ENCODE results near the gene CCBE1.
"Not testable (repeated sequence)": the region's sequence is repeated elsewhere in the genome, so short reads cannot be mapped to it uniquely, and the experiment has no call there.

Gene CCBE1

DNA sequence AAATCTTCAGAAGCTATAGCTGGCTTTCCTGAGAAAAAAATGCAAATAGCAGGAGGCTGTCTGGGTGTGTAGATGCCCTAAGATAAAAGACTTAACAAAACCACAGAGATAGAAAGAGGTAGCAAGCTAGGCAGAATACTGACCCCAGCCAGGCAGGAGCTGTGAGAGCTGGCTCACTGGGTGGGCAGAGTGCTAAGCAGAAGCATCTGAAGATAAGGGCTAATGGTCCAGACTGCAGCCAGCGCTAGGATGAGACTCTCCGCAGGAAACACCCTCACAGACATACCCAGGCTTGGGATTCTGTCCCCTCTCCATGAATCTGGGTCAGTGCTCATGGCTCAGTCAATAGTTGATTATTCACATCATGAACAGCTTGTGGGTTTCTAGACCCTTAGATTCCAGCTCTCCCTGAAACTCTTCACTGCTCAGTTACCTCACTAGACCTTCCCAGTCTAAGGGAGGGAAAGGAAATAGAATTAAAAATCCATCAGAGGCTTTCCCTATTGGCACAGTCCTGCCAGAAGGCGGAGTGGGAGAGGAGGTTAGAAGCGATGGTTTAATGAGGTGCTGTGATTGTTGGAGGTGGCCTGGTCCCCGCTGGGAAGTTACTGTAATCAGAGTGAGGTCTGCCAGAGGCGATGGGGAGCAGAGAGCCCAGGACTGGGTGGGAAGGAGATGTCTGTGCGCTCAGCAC lies 21.4 kb upstream of the CCBE1 start:
- peak; percentile 77 for DNase-seq
- in situ Hi-C loops (cut with HindIII; ENCODE audit: low pct_ligation_motif_present, low pct_unique_long_range_greater_than_20kb, low sequenced_read_pairs), result no loop called here

- DNase-seq, result peak; percentile 93
- in situ Hi-C loops (cut with HindIII; ENCODE audit: low pct_ligation_motif_present, low pct_unique_long_range_greater_than_20kb, low sequenced_read_pairs), result no loop called here
Measured at GRCh38 chr18:59718108-59718463, 20.9 kb upstream of the CCBE1 start.

DNA sequence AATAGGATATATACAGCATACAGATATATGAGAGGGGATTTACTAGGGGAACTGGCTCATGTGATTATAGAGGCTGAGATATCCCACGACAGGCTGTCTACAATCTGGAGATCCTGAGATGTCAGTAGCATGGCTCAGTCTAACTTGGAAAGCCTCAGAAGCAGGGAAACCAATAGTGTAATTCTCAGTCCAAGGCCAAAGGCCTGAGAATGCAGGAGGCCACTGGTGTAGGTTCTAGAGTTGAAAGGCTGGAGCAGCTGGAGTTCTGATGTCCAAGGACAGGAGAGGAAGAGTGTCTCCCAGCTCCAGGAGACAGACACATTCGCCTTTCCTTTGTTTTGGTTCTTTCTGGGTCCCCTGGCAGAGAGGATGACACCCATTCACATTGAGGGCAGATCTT lies 20.1 kb upstream of the CCBE1 start:
- DNase-seq, result no peak
- in situ Hi-C loops (cut with HindIII; ENCODE audit: low pct_ligation_motif_present, low pct_unique_long_range_greater_than_20kb, low sequenced_read_pairs), result no loop called here

DNA sequence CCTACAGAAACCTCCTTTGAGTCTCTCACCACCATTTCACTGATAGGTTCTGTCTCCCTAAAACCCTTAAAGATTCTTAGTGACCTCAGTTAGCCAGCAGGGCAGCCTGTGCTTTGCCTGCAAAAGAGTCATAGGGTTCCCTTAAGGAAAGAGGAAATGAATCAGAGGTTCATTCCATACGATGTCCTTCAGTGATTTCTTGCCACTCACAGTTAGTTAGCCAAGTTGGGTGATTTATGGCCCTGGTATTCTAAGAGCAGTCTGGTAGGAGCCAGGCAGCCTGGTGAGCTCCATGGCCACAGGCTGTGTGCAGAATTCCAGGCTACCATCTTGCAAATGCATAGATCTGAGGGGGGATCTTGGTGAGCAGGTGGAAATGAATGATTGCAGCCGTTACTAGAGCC lies 18.7 kb upstream of the CCBE1 start:
- in situ Hi-C loops (cut with HindIII; ENCODE audit: low pct_ligation_motif_present, low pct_unique_long_range_greater_than_20kb, low sequenced_read_pairs), result no loop called here

DNA sequence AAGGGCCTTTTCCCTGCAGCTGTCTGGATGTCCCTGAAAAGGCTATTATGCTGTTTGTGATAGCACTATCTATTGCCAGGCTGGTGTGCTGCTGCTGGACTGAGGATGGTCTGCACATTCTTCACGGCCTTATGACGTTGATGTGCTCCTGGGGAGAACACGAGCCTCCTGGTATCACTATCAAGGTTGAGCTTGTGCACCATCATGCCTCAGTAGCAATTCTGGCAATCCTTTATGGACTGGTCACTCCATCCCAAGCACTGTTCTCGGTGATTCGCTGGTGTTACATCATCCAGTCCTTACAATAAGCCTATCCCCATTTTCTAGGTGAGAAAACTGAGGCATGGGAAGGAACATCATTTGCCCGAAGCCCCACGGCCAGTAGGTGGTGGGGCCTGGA lies 18.2 kb upstream of the CCBE1 start:
- in situ Hi-C loops (cut with HindIII; ENCODE audit: low pct_ligation_motif_present, low pct_unique_long_range_greater_than_20kb, low sequenced_read_pairs), result no loop called here
- no peak for DNase-seq

More for the DNA sequence above, 18.7 kb upstream of the CCBE1 start:
- peak; percentile 96 for DNase-seq

- in situ Hi-C loops (cut with HindIII; ENCODE audit: low pct_ligation_motif_present, low pct_unique_long_range_greater_than_20kb, low sequenced_read_pairs), result not testable (repeated sequence)
Measured at GRCh38 chr18:59714096-59714495, 16.9 kb upstream of the CCBE1 start.

GRCh38 chr18:59712311-59712710 lies 15.1 kb upstream of the CCBE1 start:
- in situ Hi-C loops (cut with HindIII; ENCODE audit: low pct_ligation_motif_present, low pct_unique_long_range_greater_than_20kb, low sequenced_read_pairs), result no loop called here
- no peak for DNase-seq

More at GRCh38 chr18:59714096-59714495, 16.9 kb upstream of the CCBE1 start:
- not testable (repeated sequence) for DNase-seq

GRCh38 chr18:59708988-59709387 lies 11.8 kb upstream of the CCBE1 start:
- in situ Hi-C loops (cut with HindIII; ENCODE audit: low pct_ligation_motif_present, low pct_unique_long_range_greater_than_20kb, low sequenced_read_pairs), result no loop called here
- DNase-seq, result no peak

DNA sequence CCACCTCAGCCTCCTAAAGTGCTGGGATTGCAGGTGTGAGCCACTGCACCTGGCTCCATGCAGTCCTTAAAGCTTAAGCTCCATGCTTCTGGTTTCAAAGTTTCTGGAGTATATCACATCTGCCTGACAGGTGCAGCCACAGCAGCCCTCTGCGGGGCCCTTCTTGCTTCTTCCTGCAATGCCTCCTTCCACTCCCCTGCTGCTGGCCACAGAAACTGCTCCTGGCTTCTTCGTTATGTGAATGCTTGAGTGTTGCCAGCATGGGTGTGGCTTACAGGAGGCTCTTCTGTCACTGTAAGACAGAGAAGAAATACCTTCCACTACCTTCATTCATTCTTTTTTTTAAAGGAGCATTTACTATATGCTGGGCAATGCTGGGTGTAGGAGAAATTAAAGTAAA lies 10.1 kb upstream of the CCBE1 start:
- in situ Hi-C loops (cut with HindIII; ENCODE audit: low pct_ligation_motif_present, low pct_unique_long_range_greater_than_20kb, low sequenced_read_pairs), result no loop called here
- DNase-seq, result no peak

DNA sequence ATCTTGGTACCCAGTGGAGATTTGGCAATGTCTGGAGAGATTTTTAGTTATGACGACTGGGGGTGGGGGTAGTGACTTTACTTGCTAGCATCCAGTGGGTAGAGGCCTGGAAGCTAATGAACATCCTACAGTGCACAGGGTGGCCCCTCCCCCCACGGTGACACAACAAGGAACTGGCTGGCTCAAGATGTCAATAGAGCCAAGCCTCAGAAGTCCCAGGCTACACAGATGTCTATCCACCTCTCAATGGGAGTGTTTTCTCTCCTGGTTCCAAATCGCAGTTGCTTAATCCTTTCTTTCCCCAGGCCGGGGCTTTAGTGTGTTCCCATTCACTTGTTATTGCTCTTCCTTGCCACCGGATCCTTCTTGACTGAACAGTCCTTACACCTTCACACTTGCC lies 9.3 kb upstream of the CCBE1 start:
- in situ Hi-C loops (cut with HindIII; ENCODE audit: low pct_ligation_motif_present, low pct_unique_long_range_greater_than_20kb, low sequenced_read_pairs), result no loop called here
- no peak for DNase-seq

- in situ Hi-C loops (cut with HindIII; ENCODE audit: low pct_ligation_motif_present, low pct_unique_long_range_greater_than_20kb, low sequenced_read_pairs), result no loop called here
- no peak for DNase-seq
Measured at GRCh38 chr18:59705145-59705544, 7.9 kb upstream of the CCBE1 start.

DNA sequence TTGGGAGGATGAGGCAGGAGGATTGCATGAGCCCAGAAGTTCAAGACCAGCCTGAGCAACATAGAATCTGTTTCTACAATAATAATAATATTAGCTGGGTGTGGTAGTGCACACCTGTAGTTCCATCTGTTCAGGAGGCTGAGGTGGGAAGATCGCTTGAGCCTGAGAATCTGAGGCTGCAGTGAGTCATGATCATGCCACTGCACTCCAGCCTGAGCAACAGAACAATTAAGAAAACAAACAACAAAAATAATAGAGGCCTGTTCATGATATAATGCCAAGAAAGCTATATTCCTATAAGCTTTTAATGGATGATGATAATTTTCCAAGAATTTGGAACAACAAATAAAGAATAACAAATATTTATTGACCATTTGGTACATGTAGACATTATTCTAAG lies 6.9 kb upstream of the CCBE1 start:
- in situ Hi-C loops (cut with HindIII; ENCODE audit: low pct_ligation_motif_present, low pct_unique_long_range_greater_than_20kb, low sequenced_read_pairs), result no loop called here
- DNase-seq, result no peak

GRCh38 chr18:59701272-59701671 lies 4.0 kb upstream of the CCBE1 start:
- in situ Hi-C loops (cut with HindIII; ENCODE audit: low pct_ligation_motif_present, low pct_unique_long_range_greater_than_20kb, low sequenced_read_pairs), result no loop called here
- peak; percentile 13 for DNase-seq

GRCh38 chr18:59700535-59700967 lies 3.3 kb upstream of the CCBE1 start:
- peak; percentile 53 for DNase-seq
- in situ Hi-C loops (cut with HindIII; ENCODE audit: low pct_ligation_motif_present, low pct_unique_long_range_greater_than_20kb, low sequenced_read_pairs), result no loop called here

DNA sequence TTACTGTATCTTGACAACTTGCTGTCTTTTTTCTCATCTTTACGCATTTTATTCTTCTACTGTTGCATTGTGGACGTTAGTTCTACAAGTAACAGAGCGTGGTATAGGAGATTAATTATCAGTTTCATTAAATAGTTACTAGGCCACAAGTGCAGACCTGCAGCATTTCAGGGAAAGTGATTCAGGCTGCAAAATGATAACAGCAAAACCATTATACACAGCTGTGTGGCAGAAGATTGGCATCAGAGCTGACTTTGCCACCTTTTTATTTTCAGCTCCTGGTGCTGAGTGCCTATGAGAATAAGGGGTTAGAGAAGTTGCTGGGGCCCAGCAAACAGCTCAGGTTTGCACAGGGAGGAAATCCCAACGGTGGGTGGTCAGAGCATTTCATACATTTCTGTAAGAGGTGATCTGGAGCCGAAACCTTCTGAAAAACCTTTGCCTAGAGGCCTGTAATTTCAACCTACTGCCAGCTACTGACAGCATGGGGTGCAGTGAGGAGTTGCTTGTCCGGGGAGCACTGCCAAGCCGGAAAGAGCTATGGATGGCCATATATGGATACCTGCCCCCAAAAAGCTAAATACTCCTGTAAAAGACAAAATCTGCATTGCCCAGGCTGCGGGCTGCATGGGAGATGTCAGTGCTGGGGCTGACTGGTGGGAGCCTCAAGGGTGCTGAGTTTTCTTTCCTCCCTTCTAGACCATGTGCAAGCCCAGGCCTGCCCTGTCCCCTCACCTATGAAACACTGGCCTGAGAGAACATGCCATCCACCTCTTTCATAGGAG lies 2.7 kb upstream of the CCBE1 start:
- no peak for DNase-seq
- in situ Hi-C loops (cut with HindIII; ENCODE audit: low pct_ligation_motif_present, low pct_unique_long_range_greater_than_20kb, low sequenced_read_pairs), result no loop called here

GRCh38 chr18:59699061-59699460 lies 1.8 kb upstream of the CCBE1 start:
- DNase-seq, result no peak
- in situ Hi-C loops (cut with HindIII; ENCODE audit: low pct_ligation_motif_present, low pct_unique_long_range_greater_than_20kb, low sequenced_read_pairs), result no loop called here

GRCh38 chr18:59696311-59697235 lies 650 bp downstream of the CCBE1 start:
- in situ Hi-C loops (cut with HindIII; ENCODE audit: low pct_ligation_motif_present, low pct_unique_long_range_greater_than_20kb, low sequenced_read_pairs), result no loop called here

DNA sequence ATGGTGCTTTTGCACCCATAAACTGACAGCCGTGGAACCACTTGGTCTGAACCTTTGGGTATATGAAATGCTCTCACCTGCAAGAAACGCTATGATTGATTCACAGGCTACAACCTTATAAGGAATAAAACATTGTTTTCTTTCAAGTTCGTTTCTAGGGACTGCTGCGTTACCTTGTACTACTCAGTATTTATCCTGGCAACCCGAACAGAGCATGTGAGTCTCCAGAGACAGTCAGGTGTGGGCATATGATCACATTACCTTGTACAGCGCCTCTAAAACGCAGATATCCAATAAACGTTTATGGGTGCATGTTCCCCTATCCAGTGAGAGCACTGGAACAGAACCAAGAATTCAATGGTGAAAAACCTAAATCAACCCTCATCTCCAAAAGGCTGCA lies 1.7 kb downstream of the CCBE1 start:
- no peak for DNase-seq
- in situ Hi-C loops (cut with HindIII; ENCODE audit: low pct_ligation_motif_present, low pct_unique_long_range_greater_than_20kb, low sequenced_read_pairs), result no loop called here

More at GRCh38 chr18:59696311-59697235, 650 bp downstream of the CCBE1 start:
- DNase-seq, result peak; percentile 50

DNA sequence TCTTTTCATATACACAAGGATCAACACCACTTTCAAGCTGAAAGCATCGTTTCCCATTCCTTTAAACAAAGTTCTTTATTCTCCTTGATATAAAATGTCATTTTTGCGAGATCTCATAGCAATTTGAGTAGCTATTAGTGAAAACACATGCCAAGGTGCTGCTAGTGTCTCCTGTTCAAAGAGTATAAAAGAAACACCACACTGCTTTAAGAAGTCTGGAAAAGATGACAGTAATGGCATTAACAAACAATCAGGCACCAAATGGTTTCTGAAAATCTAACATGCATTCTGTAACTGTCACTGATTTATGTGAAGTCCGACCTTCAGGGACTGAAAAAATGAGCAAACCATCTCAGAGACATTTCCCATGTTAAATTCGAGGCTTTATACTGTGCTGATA lies 2.4 kb downstream of the CCBE1 start:
- in situ Hi-C loops (cut with HindIII; ENCODE audit: low pct_ligation_motif_present, low pct_unique_long_range_greater_than_20kb, low sequenced_read_pairs), result no loop called here
- no peak for DNase-seq
